GM12865 (cell line): ENCODE results near the gene AGPS.
"Not testable (repeated sequence)": the region's sequence is repeated elsewhere in the genome, so short reads cannot be mapped to it uniquely, and the experiment has no call there.

Experiments used
- DNase-seq: peaks from one replicate; pipeline ENCODE4 v3.0.0; 2010; ENCODE audit warnings: low read depth
- H3K4me3 ChIP-seq: 2 replicates; pipeline ENCODE4 v1.5.1; 2011; ENCODE audit warnings: mild to moderate bottlenecking, low read depth, low read length, control low read depth
- CTCF ChIP-seq: IDR thresholded peaks from 2 replicates; pipeline ENCODE4 v1.5.1; 2011; ENCODE audit warnings: low read length, control low read depth, low read depth, inconsistent platforms; ENCODE audit not compliant: insufficient read depth; ENCODE audit errors: missing control alignments

Gene AGPS

GRCh38 chr2:177403838-177404237, 11.3 kb downstream of the AGPS start:
- no peak for DNase-seq
- H3K4me3 ChIP-seq, result no peak overlapping the region
- TF ChIP-seq CTCF, result no peak

- DNase-seq, result no peak
- no peak overlapping the region for H3K4me3 ChIP-seq
- no peak for TF ChIP-seq CTCF
These were observed 11.7 kb downstream of the AGPS start for GRCh38 chr2:177404243-177404642.

GRCh38 chr2:177405029-177405692, 12.6 kb downstream of the AGPS start:
- no peak for TF ChIP-seq CTCF
- DNase-seq, result no peak
- no peak overlapping the region for H3K4me3 ChIP-seq

GRCh38 chr2:177406182-177406581, 13.6 kb downstream of the AGPS start:
- no peak for TF ChIP-seq CTCF
- H3K4me3 ChIP-seq, result no peak overlapping the region
- no peak for DNase-seq

GRCh38 chr2:177407031-177407430, 14.5 kb downstream of the AGPS start:
- no peak for DNase-seq
- no peak for TF ChIP-seq CTCF

GRCh38 chr2:177410629-177411028, 18.1 kb downstream of the AGPS start:
- not testable (repeated sequence) for DNase-seq, H3K4me3 ChIP-seq

More at GRCh38 chr2:177407031-177407430, 14.5 kb downstream of the AGPS start:
- no peak overlapping the region for H3K4me3 ChIP-seq

- DNase-seq, result no peak
- no peak for TF ChIP-seq CTCF
- H3K4me3 ChIP-seq, result no peak overlapping the region
These were observed 21.1 kb downstream of the AGPS start for GRCh38 chr2:177413703-177414102.
